Brain microvascular endothelial cell (primary cell): ENCODE data around the gene EPN2.

Source experiments
- DNase-seq: peaks from one replicate; pipeline ENCODE4 v3.0.0-alpha.2; 2020
- H3K27ac ChIP-seq: fragments of 250-450 bp; sonication (Bioruptor Pico); 2 replicates; pipeline ENCODE4 v1.5.1; 2020; ENCODE audit warnings: mild to moderate bottlenecking, moderate library complexity
- H3K27me3 ChIP-seq: fragments of 250-450 bp; sonication (Bioruptor Pico); replicated peaks from 2 replicates; pipeline ENCODE4 v1.5.1; 2020; ENCODE audit warnings: mild to moderate bottlenecking
- H3K36me3 ChIP-seq: fragments of 250-450 bp; sonication (Bioruptor Pico); replicated peaks from 2 replicates; pipeline ENCODE4 v1.5.1; 2020; ENCODE audit warnings: mild to moderate bottlenecking
- H3K4me3 ChIP-seq: 2 replicates; pipeline ENCODE4 v1.5.1; 2011; ENCODE audit warnings: low read depth, mild to moderate bottlenecking, control low read depth, low read length, moderate library complexity
- in situ Hi-C: cut with HindIII; loops from 2 replicates; pipeline ENCODE4 v1.10.0; 2017; ENCODE audit warnings: low sequenced_read_pairs, low pct_ligation_motif_present
- TF ChIP-seq, protein P1 (sequence below): IDR thresholded peaks from 2 replicates; pipeline ENCODE4 v1.5.1; 2011; ENCODE audit warnings: low read depth, mild to moderate bottlenecking, moderate library complexity, low read length, control low read depth, inconsistent platforms; ENCODE audit errors: missing control alignments

The EPN2 gene

DNA sequence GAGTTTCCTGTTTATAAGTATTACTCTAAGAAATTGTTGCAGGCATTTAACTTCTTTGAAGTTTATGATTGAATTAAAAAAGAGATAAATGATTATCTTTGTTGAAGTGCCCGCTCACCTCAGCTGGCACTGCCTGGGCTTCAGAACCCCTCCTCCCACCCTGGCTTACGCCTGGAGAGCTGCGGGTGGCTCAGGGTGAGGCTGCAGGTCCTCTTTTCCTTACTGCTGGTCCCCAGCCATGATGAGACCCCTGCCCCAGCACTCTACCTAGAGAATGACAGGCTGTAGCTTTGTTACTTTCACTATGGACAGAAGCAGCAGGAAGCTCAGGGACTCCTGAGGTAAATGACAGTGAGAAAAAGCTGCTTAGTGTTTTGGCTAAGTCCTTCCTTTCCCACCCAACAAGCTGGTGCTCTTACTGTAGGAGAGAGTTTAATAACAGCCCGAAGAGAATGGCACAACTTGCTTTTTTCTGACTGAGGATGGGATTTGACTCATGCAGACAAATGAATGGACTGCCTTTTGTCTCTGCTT is 62.1 kb downstream of the EPN2 start:
- in situ Hi-C loops = no loop called here
- no peak for DNase-seq
- no peaks in the 10 kb centered on the region for H3K27me3 ChIP-seq
- no peaks in the 10 kb centered on the region for H3K36me3 ChIP-seq
- no peak overlapping the region for H3K4me3 ChIP-seq
- H3K27ac ChIP-seq = no peak overlapping the region
- TF ChIP-seq, protein P1, sequence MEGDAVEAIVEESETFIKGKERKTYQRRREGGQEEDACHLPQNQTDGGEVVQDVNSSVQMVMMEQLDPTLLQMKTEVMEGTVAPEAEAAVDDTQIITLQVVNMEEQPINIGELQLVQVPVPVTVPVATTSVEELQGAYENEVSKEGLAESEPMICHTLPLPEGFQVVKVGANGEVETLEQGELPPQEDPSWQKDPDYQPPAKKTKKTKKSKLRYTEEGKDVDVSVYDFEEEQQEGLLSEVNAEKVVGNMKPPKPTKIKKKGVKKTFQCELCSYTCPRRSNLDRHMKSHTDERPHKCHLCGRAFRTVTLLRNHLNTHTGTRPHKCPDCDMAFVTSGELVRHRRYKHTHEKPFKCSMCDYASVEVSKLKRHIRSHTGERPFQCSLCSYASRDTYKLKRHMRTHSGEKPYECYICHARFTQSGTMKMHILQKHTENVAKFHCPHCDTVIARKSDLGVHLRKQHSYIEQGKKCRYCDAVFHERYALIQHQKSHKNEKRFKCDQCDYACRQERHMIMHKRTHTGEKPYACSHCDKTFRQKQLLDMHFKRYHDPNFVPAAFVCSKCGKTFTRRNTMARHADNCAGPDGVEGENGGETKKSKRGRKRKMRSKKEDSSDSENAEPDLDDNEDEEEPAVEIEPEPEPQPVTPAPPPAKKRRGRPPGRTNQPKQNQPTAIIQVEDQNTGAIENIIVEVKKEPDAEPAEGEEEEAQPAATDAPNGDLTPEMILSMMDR = no peak

DNA sequence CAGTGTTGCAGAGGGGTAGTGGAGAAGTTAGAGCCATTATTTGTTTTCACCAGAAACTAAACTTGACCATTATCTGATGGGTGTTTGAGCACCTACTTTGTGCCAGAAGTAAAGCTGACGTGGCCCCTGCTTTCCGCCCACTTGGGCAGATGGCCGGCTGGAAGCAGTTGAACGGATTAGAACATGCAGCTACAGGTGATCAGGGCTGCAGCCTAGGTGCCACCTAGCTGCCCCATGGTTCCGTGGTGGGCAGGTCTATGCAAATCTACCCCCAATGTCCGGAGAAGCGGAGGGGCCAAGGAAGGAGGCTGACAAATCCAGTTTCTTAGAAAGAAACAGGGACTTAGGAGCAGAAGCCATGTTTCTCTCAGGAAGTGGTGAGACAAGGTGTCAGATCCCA is 62.7 kb downstream of the EPN2 start:
- no peaks in the 10 kb centered on the region for H3K36me3 ChIP-seq
- TF ChIP-seq, protein P1 = no peak
- DNase-seq = no peak
- in situ Hi-C loops = no loop called here
- no peaks in the 10 kb centered on the region for H3K27me3 ChIP-seq
- H3K27ac ChIP-seq = no peak overlapping the region
- H3K4me3 ChIP-seq = no peak overlapping the region

DNA sequence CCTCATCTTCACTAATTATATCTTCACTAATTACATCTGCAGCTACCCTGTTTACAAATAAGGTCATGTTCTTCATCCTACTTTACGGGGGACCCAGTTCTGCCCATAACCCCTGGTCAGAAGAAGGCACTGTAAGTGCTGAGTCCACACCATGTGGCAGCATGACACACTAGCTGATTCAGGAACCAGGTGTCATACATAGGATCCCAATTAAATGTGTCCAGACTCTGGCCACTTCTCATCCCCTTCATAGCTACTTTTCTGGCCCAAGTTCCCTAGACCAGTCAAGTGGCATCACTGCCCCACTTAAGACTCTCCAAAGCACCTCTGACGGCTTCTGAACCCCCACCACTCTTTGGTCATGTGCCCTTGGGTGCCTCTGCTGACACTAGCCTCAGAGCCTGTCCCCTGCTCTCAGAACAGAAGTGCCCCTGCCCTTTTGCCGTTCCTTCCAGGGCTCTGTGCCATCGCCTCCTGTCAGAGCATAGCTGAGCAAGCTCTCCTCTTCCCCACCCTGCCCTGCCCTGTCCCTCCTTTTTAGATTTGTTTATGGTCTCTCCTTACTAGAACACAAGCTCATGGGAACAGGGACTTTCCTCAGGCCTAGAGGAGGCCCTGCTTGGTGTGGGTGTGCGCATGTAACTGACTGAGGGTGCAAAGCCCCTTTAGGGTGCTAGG is 64.2 kb downstream of the EPN2 start:
- DNase-seq = no peak
- no peak overlapping the region for H3K27ac ChIP-seq
- in situ Hi-C loops = no loop called here
- TF ChIP-seq, protein P1 = no peak
- H3K36me3 ChIP-seq = no peaks in the 10 kb centered on the region
- H3K27me3 ChIP-seq = no peaks in the 10 kb centered on the region
- no peak overlapping the region for H3K4me3 ChIP-seq

DNA sequence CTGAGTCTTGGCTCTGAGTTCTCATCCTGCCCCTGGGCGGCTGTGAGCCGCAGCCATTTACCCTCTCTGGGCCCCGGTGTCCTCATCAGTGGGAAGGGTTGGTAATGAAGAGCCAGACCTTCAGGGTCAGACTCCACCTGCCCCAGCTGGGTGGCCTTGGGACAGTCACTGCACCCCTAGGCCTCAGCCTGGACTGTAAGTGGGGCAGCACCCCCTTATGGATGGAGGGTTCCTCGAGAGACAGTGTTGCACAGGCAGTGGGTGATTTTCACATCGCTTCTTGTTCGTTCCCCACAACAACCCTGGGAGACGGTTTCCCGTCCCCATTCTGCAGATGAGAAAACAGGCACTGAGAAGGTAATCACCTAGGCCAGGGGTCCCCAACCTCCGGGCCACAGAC is 64.8 kb downstream of the EPN2 start:
- in situ Hi-C loops = no loop called here
- no peak overlapping the region for H3K27ac ChIP-seq
- TF ChIP-seq, protein P1 = no peak
- no peaks in the 10 kb centered on the region for H3K36me3 ChIP-seq
- no peak for DNase-seq
- H3K27me3 ChIP-seq = no peaks in the 10 kb centered on the region
- H3K4me3 ChIP-seq = no peak overlapping the region

DNA sequence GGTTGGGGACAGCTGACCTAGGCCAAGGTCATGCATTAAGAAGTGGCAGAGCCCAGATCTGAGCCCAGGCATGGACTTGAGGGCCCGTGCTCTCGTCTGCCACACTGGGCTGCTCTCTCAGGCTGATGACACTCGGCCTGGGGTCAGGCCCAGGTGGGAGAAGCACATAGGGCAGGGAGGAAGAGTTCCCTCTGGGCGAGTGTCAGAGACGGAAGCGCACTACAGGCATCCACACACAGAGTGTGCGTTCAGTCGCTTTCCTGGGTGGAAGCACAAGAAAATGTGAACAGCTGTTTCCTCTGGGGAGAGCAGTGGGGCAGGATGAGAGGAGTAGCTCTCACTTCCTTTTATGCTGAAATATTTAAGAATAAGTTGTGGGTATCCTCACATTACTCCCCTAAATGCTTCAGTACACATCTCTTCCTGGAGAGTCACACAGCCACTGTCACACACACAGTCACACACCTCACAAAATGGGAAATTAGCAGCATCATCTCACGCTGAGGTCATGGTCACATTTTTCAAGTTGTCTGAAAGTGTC is 65.7 kb downstream of the EPN2 start:
- DNase-seq = no peak
- TF ChIP-seq, protein P1 = no peak
- in situ Hi-C loops = no loop called here
- no peak overlapping the region for H3K4me3 ChIP-seq
- H3K36me3 ChIP-seq = no peaks in the 10 kb centered on the region
- H3K27me3 ChIP-seq = no peaks in the 10 kb centered on the region
- no peak overlapping the region for H3K27ac ChIP-seq
